Measurements from ENCODE around the gene TMEM213.

DNA sequence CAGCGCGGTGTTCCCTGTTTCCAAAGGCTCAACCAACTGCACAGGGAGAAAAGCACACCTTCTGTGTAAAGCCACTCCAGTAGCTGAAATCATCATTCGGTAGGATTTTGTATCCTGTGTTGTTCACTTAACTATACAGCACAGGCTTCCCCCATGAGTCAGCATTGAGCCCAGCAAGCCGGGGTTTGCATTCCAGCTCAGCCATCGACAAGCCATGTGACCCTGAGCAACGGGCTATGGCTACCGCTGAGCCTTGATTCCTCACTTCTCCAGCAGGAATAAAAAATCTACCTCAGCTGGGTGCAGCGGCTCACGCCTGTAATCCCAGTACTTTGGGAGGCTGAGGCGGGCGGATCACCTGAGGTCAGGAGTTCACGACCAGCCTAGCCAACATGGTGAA, 44.3 kb downstream of the TMEM213 start:
- no peak for TF ChIP-seq CTCF (IDR thresholded peaks at IDR 0.05; ENCODE audit: borderline replicate concordance, extremely low read depth, low read length, poor library complexity, severe bottlenecking)
- no peak for TF ChIP-seq EZH2 (IDR thresholded peaks at IDR 0.05; ENCODE audit: borderline replicate concordance, low read depth, low read length, severe bottlenecking)

All from DND-41 (cell line).